HG03558 (cell line): ENCODE data around the gene USP17L29.
"Not testable (repeated sequence)": the region's sequence is repeated elsewhere in the genome, so short reads cannot be mapped to it uniquely, and the experiment has no call there.

ENCODE experiments used
- ATAC-seq: cut with Tn5 transposase; IDR thresholded peaks from one replicate; pipeline ENCODE4 v1.9.1; 2021; ENCODE audit warnings: moderate number of reproducible peaks; ENCODE audit not compliant: unreplicated experiment; ENCODE audit errors: extremely low read depth

The USP17L29 gene

GRCh38 chr4:9353338-9353737 is at the start of gene USP17L29:
Gene USP17L29, plus strand, starts transcription at chr4:9353638. Its CDS starts 0 bp downstream, at chr4:9353638.
- ATAC-seq = not testable (repeated sequence)

DNA sequence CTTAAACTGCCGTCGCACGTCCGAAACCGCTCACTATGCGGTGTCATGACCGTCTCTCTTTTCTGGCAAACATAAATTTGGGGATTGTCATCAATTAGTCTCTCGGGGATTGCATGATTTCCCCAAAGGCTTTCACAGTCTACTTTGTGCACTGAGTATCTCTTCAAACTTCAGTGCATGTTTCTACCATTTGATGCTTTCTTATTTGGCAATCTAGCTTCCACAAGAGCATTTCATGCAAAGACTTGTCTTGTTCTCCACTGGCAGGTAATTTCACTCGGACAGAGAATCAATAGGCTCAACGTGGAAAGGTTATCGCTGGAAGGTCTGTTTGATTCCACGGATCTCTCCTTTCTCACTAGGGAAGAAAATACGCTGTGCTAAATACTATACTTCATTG is 29.2 kb upstream of the USP17L29 start:
- not testable (repeated sequence) for ATAC-seq

GRCh38 chr4:9324865-9325264 is 28.6 kb upstream of the USP17L29 start, which contains the start of gene USP17L24:
Gene USP17L24, plus strand, starts transcription at chr4:9325165. Its CDS starts 0 bp downstream, at chr4:9325165.
- ATAC-seq = not testable (repeated sequence)

- ATAC-seq = not testable (repeated sequence)
Measured at GRCh38 chr4:9329611-9330010, 23.8 kb upstream of the USP17L29 start, which contains the start of gene USP17L25. Gene USP17L25, plus strand, starts transcription at chr4:9329911. Its CDS starts 0 bp downstream, at chr4:9329911.

- ATAC-seq = not testable (repeated sequence)
Measured at GRCh38 chr4:9334358-9334757, 19.1 kb upstream of the USP17L29 start, which contains the start of gene USP17L26. Gene USP17L26, plus strand, starts transcription at chr4:9334658. Its CDS starts 0 bp downstream, at chr4:9334658.

DNA sequence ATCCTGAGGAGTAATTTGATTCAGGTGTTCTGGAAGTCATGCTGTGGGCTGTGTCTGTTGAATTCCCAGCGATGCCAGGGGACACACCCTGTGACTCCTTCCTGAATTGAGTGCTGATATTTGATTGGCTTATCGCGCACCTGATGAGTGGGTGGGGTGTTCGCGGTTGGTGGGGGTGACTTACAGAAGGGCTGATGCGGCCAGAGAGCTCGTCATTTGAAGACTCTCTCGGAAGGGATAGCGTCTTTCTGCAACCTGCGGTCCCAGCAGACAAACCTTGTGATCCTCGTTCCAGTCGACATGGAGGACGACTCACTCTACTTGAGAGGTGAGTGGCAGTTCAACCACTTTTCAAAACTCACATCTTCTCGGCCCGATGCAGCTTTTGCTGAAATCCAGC is 14.3 kb upstream of the USP17L29 start, which contains the start of gene USP17L5:
USP17L5 (plus strand) TSS at position 301 of the 400 bp plus-strand sequence; CDS start at position 301, 0 bp downstream.
- ATAC-seq = not testable (repeated sequence)

- ATAC-seq = not testable (repeated sequence)
Measured at GRCh38 chr4:9343848-9344247, 9.6 kb upstream of the USP17L29 start, which contains the start of gene USP17L27. Gene USP17L27, plus strand, starts transcription at chr4:9344148. Its CDS starts 0 bp downstream, at chr4:9344148.

DNA sequence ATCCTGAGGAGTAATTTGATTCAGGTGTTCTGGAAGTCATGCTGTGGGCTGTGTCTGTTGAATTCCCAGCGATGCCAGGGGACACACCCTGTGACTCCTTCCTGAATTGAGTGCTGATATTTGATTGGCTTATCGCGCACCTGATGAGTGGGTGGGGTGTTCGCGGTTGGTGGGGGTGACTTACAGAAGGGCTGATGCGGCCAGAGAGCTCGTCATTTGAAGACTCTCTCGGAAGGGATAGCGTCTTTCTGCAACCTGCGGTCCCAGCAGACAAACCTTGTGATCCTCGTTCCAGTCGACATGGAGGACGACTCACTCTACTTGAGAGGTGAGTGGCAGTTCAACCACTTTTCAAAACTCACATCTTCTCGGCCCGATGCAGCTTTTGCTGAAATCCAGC is 4.8 kb upstream of the USP17L29 start, which contains the start of gene USP17L28:
USP17L28 (plus strand) TSS at position 301 of the 400 bp plus-strand sequence; CDS start at position 301, 0 bp downstream.
- not testable (repeated sequence) for ATAC-seq

DNA sequence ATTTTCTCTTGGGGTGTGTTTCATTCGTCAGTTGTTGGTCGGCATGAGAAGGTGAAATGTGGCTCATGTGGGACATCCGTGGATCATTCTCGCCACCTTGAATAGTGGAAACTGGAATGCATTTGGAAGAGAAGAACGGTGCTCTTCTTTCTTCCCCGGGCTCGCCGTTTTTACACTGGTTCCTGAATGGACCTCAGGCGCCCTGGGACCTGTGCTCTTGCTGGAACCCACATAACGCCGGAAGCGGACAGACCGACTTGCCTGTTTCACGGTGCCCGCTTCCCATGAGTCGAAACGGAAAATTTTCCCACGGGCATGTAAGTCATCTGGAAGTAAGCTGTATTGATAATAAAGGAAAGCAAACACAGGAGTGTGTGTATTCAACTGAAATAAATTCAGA is 2.6 kb upstream of the USP17L29 start:
- not testable (repeated sequence) for ATAC-seq

DNA sequence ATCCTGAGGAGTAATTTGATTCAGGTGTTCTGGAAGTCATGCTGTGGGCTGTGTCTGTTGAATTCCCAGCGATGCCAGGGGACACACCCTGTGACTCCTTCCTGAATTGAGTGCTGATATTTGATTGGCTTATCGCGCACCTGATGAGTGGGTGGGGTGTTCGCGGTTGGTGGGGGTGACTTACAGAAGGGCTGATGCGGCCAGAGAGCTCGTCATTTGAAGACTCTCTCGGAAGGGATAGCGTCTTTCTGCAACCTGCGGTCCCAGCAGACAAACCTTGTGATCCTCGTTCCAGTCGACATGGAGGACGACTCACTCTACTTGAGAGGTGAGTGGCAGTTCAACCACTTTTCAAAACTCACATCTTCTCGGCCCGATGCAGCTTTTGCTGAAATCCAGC is 9.4 kb downstream of the USP17L29 start, which contains the start of gene USP17L30:
USP17L30 (plus strand) TSS at position 301 of the 400 bp plus-strand sequence; CDS start at position 301, 0 bp downstream.
- ATAC-seq = not testable (repeated sequence)

- not testable (repeated sequence) for ATAC-seq
Measured at GRCh38 chr4:9379881-9380280, 26.4 kb downstream of the USP17L29 start.

DNA sequence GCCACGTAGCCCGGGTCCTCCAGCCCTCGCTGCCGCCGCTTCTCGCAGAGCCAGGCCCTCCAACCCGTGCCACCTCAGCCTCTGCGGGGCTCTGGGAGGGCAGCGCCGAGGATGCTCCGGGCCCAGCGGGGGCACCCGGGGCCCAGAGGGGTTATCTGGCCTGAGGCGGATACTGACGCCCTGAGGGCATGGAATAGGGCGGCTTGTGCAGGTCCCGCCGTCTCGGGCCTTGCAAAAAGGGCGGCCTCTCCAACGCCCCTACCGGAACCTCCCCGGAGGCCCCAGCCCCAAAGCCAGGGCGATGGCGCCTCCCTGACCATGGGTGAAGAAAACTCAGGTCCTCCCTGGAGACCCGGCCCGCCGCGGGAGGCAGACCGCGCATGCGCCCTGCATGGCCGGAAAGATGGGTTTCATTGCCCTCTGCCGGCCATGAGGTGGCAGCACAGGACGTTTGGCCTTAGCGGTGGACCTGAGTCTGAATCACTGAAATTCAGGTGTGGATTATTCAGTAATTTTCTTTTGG is 27.6 kb downstream of the USP17L29 start:
- ATAC-seq = not testable (repeated sequence)

DNA sequence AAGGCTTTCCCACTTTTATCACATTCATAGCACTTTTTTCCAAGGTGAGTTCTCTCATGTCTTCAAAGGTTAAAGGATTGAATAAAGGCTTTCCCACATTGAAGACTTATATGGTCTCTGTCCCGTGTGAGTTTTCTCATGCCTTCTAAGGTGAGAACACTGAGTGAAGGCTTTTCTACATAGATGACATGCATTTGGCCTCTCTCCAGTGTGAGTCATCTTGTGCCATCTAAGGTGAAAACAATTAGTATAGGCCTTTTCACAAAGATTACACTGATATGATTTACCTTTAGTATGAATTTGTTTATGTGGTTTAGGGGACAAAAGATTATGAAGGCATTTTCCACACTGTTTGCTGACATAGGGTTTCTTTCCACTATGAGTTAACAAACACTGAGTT is 30.7 kb downstream of the USP17L29 start:
- ATAC-seq = no peak

DNA sequence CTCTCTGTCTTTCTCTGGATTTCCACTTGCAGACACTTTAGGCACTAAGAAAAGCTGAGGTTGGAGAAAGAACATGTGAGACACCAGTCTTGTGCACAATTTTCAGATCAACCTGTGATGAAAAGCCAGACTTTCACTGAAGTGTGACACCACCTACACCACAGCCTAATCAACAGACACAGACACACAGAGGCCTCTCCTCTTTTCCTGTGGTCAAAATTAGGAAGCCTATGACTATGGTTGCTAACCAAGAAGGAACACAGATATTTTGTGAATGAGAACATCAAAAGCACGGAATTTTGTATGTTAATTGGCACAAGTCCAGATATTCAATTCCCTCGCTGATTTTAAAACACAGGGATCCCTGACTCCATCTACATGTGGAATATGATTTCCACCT is 35.6 kb downstream of the USP17L29 start:
- not testable (repeated sequence) for ATAC-seq
